GM23338 (cell line): Measurements from ENCODE around the gene GUCY1A2. TPM values are rescaled to one million over a fixed set of nuclear protein-coding genes. Genes with fewer than 3 reads are reported as not detected.

ENCODE experiments used
- ATAC-seq: fragments of 200-7000 bp; cut with Tn5 transposase; 3 replicates; pipeline ENCODE4 v1.9.1; 2020
- DNase-seq: peaks from one replicate; pipeline ENCODE4 v3.0.0-alpha.2; 2015; ENCODE audit warnings: low spot score
- H2AFZ ChIP-seq: fragments of 200-600 bp; sonication (generic); 2 replicates; pipeline ENCODE4 v1.8.0; 2016; ENCODE audit warnings: antibody characterized with exemption, mild to moderate bottlenecking, moderate library complexity
- H3F3A ChIP-seq: fragments of 200-600 bp; sonication (generic); replicated peaks from 2 replicates; pipeline ENCODE4 v1.8.0; 2017; ENCODE audit warnings: antibody characterized with exemption, mixed run types, low read depth
- H3K27ac ChIP-seq: fragments of 200-600 bp; sonication (generic); 2 replicates; pipeline ENCODE4 v1.6.1; 2016; ENCODE audit warnings: low read depth
- H3K27me3 ChIP-seq: fragments of 200-600 bp; sonication (generic); 2 replicates; pipeline ENCODE4 v1.8.0; 2016; ENCODE audit warnings: mild to moderate bottlenecking, mixed run types, moderate library complexity; ENCODE audit not compliant: insufficient read depth
- H3K36me3 ChIP-seq: fragments of 200-600 bp; sonication (generic); 2 replicates; pipeline ENCODE4 v1.8.0; 2016; ENCODE audit warnings: mild to moderate bottlenecking; ENCODE audit not compliant: insufficient read depth
- H3K4me1 ChIP-seq: fragments of 200-600 bp; sonication (generic); 2 replicates; pipeline ENCODE4 v1.8.0; 2016; ENCODE audit warnings: mild to moderate bottlenecking, moderate library complexity; ENCODE audit not compliant: insufficient read depth
- H3K4me2 ChIP-seq: fragments of 200-600 bp; sonication (generic); 2 replicates; pipeline ENCODE4 v1.7.1; 2017; ENCODE audit warnings: mixed run types
- H3K4me3 ChIP-seq: fragments of 200-600 bp; sonication (generic); 2 replicates; pipeline ENCODE4 v1.6.1; 2016; ENCODE audit warnings: mixed run types
- H3K79me2 ChIP-seq: fragments of 200-600 bp; sonication (generic); replicated peaks from 2 replicates; pipeline ENCODE4 v1.8.0; 2017; ENCODE audit warnings: mild to moderate bottlenecking; ENCODE audit not compliant: insufficient read depth
- H3K9me2 ChIP-seq: fragments of 200-600 bp; sonication (generic); 2 replicates; pipeline ENCODE4 v1.8.0; 2017; ENCODE audit not compliant: insufficient read depth
- H4K20me1 ChIP-seq: fragments of 200-600 bp; sonication (generic); replicated peaks from 2 replicates; pipeline ENCODE4 v1.8.0; 2017; ENCODE audit warnings: mild to moderate bottlenecking; ENCODE audit not compliant: insufficient read depth
- H3K27ac Mint-ChIP-seq: 2 replicates; pipeline ENCODE4 v1.8.0; 2020; ENCODE audit warnings: inconsistent platforms, mild to moderate bottlenecking, moderate library complexity, mixed read lengths
- H3K27me3 Mint-ChIP-seq: 3 replicates; pipeline ENCODE4 v1.8.0; 2022; ENCODE audit warnings: low read depth, mild to moderate bottlenecking, moderate library complexity, mixed read lengths, inconsistent platforms; ENCODE audit not compliant: insufficient read depth, poor library complexity
- H3K36me3 Mint-ChIP-seq: 3 replicates; pipeline ENCODE4 v1.8.0; 2021; ENCODE audit warnings: low read depth, mild to moderate bottlenecking, inconsistent platforms, moderate library complexity, mixed read lengths
- H3K4me1 Mint-ChIP-seq: 3 replicates; pipeline ENCODE4 v1.8.0; 2020; ENCODE audit warnings: mild to moderate bottlenecking, inconsistent platforms, mixed read lengths
- H3K4me3 Mint-ChIP-seq: 3 replicates; pipeline ENCODE4 v1.8.0; 2021; ENCODE audit warnings: moderate library complexity, mild to moderate bottlenecking, inconsistent platforms, mixed read lengths
- H3K9me3 Mint-ChIP-seq: 3 replicates; pipeline ENCODE4 v1.8.0; 2020; ENCODE audit warnings: moderate library complexity, mild to moderate bottlenecking, inconsistent platforms, mixed read lengths
- EZH2 ChIP-seq: fragments of 200-600 bp; sonication (generic); IDR thresholded peaks from one replicate; pipeline ENCODE4 v1.8.0; 2017; ENCODE audit warnings: antibody characterized with exemption, mild to moderate bottlenecking, low read depth; ENCODE audit not compliant: unreplicated experiment
- EZH2phosphoT487 ChIP-seq: fragments of 200-600 bp; sonication (generic); IDR thresholded peaks from one replicate; pipeline ENCODE4 v1.8.1; 2018; ENCODE audit warnings: antibody characterized with exemption; ENCODE audit not compliant: unreplicated experiment
- ZNF114 ChIP-seq: fragments of 250-450 bp; sonication (Bioruptor Pico); IDR thresholded peaks from 2 replicates; pipeline ENCODE4 v1.5.0; 2020; ENCODE audit warnings: mild to moderate bottlenecking, moderate library complexity
- ZNF331 ChIP-seq: fragments of 250-450 bp; sonication (Bioruptor Pico); IDR thresholded peaks from 2 replicates; pipeline ENCODE4 v1.5.0; 2020; ENCODE audit warnings: low read depth, mild to moderate bottlenecking, moderate library complexity
- polyA plus RNA-seq: library from polyadenylated mRNA; unstranded; fragments of >200 nt; fragmentation: Nextera tagmentation; extraction: Ambion mirVana; gene quantifications from 2 replicates; pipeline ENCODE4 v1.2.1, GENCODE V29; 2016
- total RNA-seq: library from RNA; depleted of rRNA; stranded (reverse); fragments of >200 nt; shearing (Covaris generic); gene quantifications from 2 replicates; pipeline ENCODE4 v1.2.3, GENCODE V29; 2014
- TF ChIP-seq, protein P1 (sequence below): fragments of 250-450 bp; sonication (Bioruptor Pico); IDR thresholded peaks from 2 replicates; pipeline ENCODE4 v1.5.0; 2020; ENCODE audit warnings: mild to moderate bottlenecking, moderate library complexity
- TF ChIP-seq, protein P2 (sequence below), 2 experiments: fragments of 200-600 bp in 1 of 2; sonication (generic) in 1 of 2; conservative IDR thresholded peaks; 2 replicates each; pipeline versions ENCODE4 v1.5.1 to v1.6.1; 2016 to 2017; ENCODE audit warnings: antibody characterized with exemption in 2 of 2, low read depth in 2 of 2, mild to moderate bottlenecking in 2 of 2, moderate library complexity in 1 of 2
- TF ChIP-seq, protein P3 (sequence below): IDR thresholded peaks from 2 replicates; pipeline ENCODE4 v1.6.1; 2016; ENCODE audit warnings: antibody characterized with exemption
- TF ChIP-seq, protein P4 (sequence below): IDR thresholded peaks from one replicate; pipeline ENCODE4 v1.6.1; 2018; ENCODE audit warnings: antibody characterized with exemption; ENCODE audit not compliant: unreplicated experiment

The GUCY1A2 gene
- total and polyA plus RNA-seq, 2 experiments from 2014 or later = 0.36 to 1.4 TPM

DNA sequence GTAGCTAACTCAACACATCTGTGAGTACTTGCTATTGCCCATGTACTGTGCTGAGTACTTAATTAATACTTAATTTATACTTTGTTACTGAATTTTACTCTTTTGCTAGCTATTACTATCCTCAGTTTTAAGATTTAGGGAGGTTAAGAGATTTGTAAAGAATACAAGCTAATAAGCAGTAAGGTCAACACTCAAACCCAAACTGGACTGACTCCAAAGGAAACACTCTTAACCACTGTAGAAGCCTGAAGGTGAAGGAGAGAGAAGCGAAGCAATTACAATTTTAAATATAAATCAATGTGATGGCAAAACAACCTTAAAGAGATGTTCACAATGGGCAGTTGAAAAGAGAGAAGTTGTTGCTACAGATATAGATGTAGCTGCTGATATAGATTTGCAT is 204.5 kb downstream of the GUCY1A2 start (continued):
- TF ChIP-seq, protein P1, sequence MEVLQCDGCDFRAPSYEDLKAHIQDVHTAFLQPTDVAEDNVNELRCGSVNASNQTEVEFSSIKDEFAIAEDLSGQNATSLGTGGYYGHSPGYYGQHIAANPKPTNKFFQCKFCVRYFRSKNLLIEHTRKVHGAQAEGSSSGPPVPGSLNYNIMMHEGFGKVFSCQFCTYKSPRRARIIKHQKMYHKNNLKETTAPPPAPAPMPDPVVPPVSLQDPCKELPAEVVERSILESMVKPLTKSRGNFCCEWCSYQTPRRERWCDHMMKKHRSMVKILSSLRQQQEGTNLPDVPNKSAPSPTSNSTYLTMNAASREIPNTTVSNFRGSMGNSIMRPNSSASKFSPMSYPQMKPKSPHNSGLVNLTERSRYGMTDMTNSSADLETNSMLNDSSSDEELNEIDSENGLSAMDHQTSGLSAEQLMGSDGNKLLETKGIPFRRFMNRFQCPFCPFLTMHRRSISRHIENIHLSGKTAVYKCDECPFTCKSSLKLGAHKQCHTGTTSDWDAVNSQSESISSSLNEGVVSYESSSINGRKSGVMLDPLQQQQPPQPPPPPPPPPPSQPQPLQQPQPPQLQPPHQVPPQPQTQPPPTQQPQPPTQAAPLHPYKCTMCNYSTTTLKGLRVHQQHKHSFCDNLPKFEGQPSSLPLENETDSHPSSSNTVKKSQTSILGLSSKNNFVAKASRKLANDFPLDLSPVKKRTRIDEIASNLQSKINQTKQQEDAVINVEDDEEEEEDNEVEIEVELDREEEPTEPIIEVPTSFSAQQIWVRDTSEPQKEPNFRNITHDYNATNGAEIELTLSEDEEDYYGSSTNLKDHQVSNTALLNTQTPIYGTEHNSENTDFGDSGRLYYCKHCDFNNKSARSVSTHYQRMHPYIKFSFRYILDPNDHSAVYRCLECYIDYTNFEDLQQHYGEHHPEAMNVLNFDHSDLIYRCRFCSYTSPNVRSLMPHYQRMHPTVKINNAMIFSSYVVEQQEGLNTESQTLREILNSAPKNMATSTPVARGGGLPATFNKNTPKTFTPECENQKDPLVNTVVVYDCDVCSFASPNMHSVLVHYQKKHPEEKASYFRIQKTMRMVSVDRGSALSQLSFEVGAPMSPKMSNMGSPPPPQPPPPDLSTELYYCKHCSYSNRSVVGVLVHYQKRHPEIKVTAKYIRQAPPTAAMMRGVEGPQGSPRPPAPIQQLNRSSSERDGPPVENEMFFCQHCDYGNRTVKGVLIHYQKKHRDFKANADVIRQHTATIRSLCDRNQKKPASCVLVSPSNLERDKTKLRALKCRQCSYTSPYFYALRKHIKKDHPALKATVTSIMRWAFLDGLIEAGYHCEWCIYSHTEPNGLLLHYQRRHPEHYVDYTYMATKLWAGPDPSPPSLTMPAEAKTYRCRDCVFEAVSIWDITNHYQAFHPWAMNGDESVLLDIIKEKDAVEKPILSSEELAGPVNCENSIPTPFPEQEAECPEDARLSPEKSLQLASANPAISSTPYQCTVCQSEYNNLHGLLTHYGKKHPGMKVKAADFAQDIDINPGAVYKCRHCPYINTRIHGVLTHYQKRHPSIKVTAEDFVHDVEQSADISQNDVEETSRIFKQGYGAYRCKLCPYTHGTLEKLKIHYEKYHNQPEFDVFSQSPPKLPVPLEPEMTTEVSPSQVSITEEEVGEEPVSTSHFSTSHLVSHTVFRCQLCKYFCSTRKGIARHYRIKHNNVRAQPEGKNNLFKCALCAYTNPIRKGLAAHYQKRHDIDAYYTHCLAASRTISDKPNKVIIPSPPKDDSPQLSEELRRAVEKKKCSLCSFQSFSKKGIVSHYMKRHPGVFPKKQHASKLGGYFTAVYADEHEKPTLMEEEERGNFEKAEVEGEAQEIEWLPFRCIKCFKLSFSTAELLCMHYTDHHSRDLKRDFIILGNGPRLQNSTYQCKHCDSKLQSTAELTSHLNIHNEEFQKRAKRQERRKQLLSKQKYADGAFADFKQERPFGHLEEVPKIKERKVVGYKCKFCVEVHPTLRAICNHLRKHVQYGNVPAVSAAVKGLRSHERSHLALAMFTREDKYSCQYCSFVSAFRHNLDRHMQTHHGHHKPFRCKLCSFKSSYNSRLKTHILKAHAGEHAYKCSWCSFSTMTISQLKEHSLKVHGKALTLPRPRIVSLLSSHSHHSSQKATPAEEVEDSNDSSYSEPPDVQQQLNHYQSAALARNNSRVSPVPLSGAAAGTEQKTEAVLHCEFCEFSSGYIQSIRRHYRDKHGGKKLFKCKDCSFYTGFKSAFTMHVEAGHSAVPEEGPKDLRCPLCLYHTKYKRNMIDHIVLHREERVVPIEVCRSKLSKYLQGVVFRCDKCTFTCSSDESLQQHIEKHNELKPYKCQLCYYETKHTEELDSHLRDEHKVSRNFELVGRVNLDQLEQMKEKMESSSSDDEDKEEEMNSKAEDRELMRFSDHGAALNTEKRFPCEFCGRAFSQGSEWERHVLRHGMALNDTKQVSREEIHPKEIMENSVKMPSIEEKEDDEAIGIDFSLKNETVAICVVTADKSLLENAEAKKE (CRISPR knock-in tag) = no peak
- no peak for TF ChIP-seq EZH2

DNA sequence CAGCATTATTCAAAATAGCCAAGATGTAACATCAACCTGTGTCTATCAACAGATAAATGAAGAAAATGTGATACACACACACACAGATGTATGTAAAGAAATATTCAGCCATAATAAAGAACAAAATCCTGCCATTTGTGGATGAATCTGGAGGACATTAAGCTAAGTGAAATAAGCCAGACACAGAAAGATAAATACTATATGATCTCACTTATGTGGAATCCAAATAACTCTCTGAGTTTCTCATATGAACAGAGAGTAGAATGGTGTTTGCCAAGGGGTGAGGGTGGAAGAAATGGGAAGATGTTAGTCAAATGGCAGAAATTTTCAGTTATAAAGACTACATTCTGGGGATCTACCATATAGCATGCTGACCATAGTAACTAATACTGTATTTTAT is 224.2 kb downstream of the GUCY1A2 start:
- Mint-ChIP-seq H3K9me3 (peaks cover 6% of the 10 kb centered on the region; the same call in 2 of the 3 replicates), H3K4me1 (peaks cover 8% of the 10 kb centered on the region), H3K27ac (no peak overlapping the region), H3K4me3 (no peak overlapping the region), H3K27me3 (no peaks in the 10 kb centered on the region), H3K36me3 (peaks cover 5% of the 10 kb centered on the region; the same call in 1 of the 3 replicates)
- H3K9me2 ChIP-seq = no peaks in the 10 kb centered on the region
- no peaks in the 10 kb centered on the region for H3K36me3 ChIP-seq
- 0 out of 2 replicates have a peak, but pooled peaks cover 7% of the 10 kb centered on the region for H3K4me1 ChIP-seq
- H4K20me1 ChIP-seq = no peaks in the 10 kb centered on the region
- DNase-seq = no peak
- no peaks in the 10 kb centered on the region for H3K79me2 ChIP-seq
- no peak overlapping the region for H3K4me2 ChIP-seq
- TF ChIP-seq ZNF331 (CRISPR knock-in tag) (no peak), EZH2 (no peak), EZH2phosphoT487 (no peak), ZNF114 (CRISPR knock-in tag) (no peak)
- TF ChIP-seq, protein P2, sequence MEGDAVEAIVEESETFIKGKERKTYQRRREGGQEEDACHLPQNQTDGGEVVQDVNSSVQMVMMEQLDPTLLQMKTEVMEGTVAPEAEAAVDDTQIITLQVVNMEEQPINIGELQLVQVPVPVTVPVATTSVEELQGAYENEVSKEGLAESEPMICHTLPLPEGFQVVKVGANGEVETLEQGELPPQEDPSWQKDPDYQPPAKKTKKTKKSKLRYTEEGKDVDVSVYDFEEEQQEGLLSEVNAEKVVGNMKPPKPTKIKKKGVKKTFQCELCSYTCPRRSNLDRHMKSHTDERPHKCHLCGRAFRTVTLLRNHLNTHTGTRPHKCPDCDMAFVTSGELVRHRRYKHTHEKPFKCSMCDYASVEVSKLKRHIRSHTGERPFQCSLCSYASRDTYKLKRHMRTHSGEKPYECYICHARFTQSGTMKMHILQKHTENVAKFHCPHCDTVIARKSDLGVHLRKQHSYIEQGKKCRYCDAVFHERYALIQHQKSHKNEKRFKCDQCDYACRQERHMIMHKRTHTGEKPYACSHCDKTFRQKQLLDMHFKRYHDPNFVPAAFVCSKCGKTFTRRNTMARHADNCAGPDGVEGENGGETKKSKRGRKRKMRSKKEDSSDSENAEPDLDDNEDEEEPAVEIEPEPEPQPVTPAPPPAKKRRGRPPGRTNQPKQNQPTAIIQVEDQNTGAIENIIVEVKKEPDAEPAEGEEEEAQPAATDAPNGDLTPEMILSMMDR (conservative IDR thresholded peaks at IDR 0.05; ENCODE audit: low read depth in 2 of 2) = no peak
- TF ChIP-seq, protein P3, sequence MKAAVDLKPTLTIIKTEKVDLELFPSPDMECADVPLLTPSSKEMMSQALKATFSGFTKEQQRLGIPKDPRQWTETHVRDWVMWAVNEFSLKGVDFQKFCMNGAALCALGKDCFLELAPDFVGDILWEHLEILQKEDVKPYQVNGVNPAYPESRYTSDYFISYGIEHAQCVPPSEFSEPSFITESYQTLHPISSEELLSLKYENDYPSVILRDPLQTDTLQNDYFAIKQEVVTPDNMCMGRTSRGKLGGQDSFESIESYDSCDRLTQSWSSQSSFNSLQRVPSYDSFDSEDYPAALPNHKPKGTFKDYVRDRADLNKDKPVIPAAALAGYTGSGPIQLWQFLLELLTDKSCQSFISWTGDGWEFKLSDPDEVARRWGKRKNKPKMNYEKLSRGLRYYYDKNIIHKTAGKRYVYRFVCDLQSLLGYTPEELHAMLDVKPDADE = no peak
- TF ChIP-seq, protein P4, sequence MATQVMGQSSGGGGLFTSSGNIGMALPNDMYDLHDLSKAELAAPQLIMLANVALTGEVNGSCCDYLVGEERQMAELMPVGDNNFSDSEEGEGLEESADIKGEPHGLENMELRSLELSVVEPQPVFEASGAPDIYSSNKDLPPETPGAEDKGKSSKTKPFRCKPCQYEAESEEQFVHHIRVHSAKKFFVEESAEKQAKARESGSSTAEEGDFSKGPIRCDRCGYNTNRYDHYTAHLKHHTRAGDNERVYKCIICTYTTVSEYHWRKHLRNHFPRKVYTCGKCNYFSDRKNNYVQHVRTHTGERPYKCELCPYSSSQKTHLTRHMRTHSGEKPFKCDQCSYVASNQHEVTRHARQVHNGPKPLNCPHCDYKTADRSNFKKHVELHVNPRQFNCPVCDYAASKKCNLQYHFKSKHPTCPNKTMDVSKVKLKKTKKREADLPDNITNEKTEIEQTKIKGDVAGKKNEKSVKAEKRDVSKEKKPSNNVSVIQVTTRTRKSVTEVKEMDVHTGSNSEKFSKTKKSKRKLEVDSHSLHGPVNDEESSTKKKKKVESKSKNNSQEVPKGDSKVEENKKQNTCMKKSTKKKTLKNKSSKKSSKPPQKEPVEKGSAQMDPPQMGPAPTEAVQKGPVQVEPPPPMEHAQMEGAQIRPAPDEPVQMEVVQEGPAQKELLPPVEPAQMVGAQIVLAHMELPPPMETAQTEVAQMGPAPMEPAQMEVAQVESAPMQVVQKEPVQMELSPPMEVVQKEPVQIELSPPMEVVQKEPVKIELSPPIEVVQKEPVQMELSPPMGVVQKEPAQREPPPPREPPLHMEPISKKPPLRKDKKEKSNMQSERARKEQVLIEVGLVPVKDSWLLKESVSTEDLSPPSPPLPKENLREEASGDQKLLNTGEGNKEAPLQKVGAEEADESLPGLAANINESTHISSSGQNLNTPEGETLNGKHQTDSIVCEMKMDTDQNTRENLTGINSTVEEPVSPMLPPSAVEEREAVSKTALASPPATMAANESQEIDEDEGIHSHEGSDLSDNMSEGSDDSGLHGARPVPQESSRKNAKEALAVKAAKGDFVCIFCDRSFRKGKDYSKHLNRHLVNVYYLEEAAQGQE = no peak
- H2AFZ ChIP-seq = no peak overlapping the region
- H3K4me3 ChIP-seq = no peak overlapping the region
- no peak overlapping the region for H3K27ac ChIP-seq
- H3F3A ChIP-seq = no peaks in the 10 kb centered on the region
- ATAC-seq = no peak
- H3K27me3 ChIP-seq = no peaks in the 10 kb centered on the region
